Gastroesophageal sphincter (tissue), 3 donors: ENCODE results near the gene PLEKHG2.

Experiments
- EP300 ChIP-seq: sonication (generic); formaldehyde crosslinking; IDR thresholded peaks from one replicate; pipeline ENCODE4 v1.6.1; 2017; ENCODE audit warnings: antibody characterized with exemption, mild to moderate bottlenecking
- POLR2A ChIP-seq, 2 donors: fragments of 450-650 bp; IDR thresholded peaks; one replicate each; pipeline ENCODE4 v1.6.1; 2017; ENCODE audit warnings: antibody characterized with exemption in 2 of 2, mild to moderate bottlenecking in 2 of 2, moderate library complexity in 1 of 2
- POLR2AphosphoS5 ChIP-seq: sonication (generic); formaldehyde crosslinking; IDR thresholded peaks from one replicate; pipeline ENCODE4 v1.6.1; 2017; ENCODE audit warnings: antibody characterized with exemption
- TF ChIP-seq, protein P1 (sequence below), 4 experiments: fragments of 200-600 bp in 2 of 4; fragments of 450-650 bp in 2 of 4; sonication (generic) in 1 of 4; IDR thresholded peaks; one replicate each; pipeline ENCODE4 v1.5.1; 2017 to 2019; ENCODE audit warnings: antibody characterized with exemption in 4 of 4, mild to moderate bottlenecking in 2 of 4, moderate library complexity in 2 of 4

DNA sequence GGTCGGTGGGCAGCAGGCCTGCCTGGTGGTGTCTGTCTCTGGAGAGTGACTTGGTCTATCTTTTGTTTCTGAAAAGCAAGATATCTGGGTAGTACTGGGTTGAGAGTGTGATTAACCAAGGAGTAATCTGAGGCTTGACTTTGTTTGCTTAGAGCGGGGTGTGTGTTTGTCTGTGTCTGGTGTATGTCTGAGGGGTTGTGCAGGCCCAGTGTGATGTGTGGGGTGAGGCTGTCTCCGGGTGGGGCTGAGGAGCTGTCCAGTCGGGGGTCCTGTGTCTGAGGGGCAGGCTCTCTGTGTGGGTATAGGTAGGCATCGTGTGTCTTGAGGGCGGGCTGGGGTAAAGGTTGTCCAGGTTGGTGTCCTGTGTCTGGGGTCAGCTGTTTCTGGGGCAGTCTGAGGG lies 57.1 kb downstream of the PLEKHG2 start:
- TF ChIP-seq, protein P1, sequence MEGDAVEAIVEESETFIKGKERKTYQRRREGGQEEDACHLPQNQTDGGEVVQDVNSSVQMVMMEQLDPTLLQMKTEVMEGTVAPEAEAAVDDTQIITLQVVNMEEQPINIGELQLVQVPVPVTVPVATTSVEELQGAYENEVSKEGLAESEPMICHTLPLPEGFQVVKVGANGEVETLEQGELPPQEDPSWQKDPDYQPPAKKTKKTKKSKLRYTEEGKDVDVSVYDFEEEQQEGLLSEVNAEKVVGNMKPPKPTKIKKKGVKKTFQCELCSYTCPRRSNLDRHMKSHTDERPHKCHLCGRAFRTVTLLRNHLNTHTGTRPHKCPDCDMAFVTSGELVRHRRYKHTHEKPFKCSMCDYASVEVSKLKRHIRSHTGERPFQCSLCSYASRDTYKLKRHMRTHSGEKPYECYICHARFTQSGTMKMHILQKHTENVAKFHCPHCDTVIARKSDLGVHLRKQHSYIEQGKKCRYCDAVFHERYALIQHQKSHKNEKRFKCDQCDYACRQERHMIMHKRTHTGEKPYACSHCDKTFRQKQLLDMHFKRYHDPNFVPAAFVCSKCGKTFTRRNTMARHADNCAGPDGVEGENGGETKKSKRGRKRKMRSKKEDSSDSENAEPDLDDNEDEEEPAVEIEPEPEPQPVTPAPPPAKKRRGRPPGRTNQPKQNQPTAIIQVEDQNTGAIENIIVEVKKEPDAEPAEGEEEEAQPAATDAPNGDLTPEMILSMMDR (IDR thresholded peaks at IDR 0.05) = no peak
- TF ChIP-seq POLR2A (IDR thresholded peaks at IDR 0.05) (no peak), EP300 (no peak), POLR2AphosphoS5 (no peak)
